Measurements from ENCODE around the gene C16orf87.

DNA sequence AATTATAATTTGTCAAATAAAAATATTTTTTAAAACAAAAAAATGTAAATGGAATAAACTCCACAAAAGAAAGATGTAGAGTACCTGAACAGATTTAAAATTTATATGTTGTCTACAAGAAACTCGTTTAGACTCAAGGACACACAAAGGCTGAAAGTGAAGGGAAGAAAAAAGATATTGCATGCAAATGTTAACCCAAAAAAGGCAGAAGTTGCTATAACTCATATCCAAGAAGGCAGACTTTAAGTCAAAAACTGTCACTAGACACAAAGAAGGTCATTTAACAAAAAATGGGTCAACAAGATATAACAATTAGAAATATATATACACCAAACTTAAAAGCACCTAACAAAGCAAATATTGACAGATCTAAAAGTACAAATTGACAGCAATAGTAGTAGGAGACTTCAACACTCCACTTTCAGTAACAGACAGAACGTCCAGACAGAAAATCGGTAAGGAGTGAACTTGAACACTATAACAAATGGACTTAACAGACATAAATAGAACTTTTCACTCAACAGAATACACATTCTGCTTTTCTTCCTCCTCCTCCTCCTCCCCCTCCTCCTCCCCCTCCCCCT, 42.0 kb downstream of the C16orf87 start:
- TF ChIP-seq, protein P1, sequence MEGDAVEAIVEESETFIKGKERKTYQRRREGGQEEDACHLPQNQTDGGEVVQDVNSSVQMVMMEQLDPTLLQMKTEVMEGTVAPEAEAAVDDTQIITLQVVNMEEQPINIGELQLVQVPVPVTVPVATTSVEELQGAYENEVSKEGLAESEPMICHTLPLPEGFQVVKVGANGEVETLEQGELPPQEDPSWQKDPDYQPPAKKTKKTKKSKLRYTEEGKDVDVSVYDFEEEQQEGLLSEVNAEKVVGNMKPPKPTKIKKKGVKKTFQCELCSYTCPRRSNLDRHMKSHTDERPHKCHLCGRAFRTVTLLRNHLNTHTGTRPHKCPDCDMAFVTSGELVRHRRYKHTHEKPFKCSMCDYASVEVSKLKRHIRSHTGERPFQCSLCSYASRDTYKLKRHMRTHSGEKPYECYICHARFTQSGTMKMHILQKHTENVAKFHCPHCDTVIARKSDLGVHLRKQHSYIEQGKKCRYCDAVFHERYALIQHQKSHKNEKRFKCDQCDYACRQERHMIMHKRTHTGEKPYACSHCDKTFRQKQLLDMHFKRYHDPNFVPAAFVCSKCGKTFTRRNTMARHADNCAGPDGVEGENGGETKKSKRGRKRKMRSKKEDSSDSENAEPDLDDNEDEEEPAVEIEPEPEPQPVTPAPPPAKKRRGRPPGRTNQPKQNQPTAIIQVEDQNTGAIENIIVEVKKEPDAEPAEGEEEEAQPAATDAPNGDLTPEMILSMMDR (conservative IDR thresholded peaks at IDR 0.05; ENCODE audit: low read length), result no peak
- TF ChIP-seq EZH2phosphoT487 (IDR thresholded peaks at IDR 0.05; ENCODE audit: borderline replicate concordance), result no peak
